ENCODE data around the gene MYEOV. TPM values are rescaled to one million over a fixed set of nuclear protein-coding genes. Genes with fewer than 3 reads are reported as not detected.

Gene MYEOV
- total and polyA plus RNA-seq, 2 donors (not counting 1 experiment from before 2014, with no cell fraction given): 0.72 TPM; not detected in 1

DNA sequence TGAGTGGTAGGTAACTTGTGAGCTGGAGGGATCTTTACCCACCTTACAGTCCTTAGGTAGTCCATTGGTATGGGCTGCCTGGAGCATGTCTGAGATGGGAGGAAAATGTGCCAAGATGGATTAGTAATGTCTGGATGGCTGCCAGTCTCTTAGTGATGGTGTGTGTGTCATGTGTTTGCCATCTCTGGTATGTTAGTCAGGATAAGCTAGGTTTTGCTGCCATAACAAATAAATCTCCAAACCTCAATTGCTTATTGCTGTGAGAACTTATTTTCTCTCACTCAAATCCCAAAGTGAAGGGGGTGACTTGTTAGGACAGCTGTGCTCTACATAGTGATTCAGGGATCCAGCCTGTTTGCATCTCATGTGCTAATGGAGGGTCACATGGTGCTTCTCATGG lies 40.9 kb upstream of the MYEOV start:
- H3K4me1 Mint-ChIP-seq: no peaks in the 10 kb centered on the region
- Histone ChIP-seq H3K36me3 (replicated peaks in 1 of 2; ENCODE audit: control extremely low read depth in 1 of 2, control insufficient read depth in 1 of 2, extremely low read depth in 1 of 2, insufficient read depth in 2 of 2, low read length in 1 of 2) (no peaks in the 10 kb centered on the region), H3K4me2 (replicated peaks; ENCODE audit: low read depth, low read length, poor library complexity, severe bottlenecking) (no peak overlapping the region), H3K9ac (ENCODE audit: low read length) (no peak overlapping the region), H4K20me1 (ENCODE audit: control insufficient read depth, insufficient read depth, low read length, poor library complexity, severe bottlenecking) (no peaks in the 10 kb centered on the region), H2AFZ (ENCODE audit: insufficient read depth, low read depth, low read length, poor library complexity, severe bottlenecking) (no peak overlapping the region), H3K27ac (ENCODE audit: low read length in 2 of 2) (no peak overlapping the region), H3K4me1 (ENCODE audit: control insufficient read depth in 2 of 2, insufficient read depth in 2 of 2, low read length in 2 of 2) (no peaks in the 10 kb centered on the region), H3K79me2 (ENCODE audit: control insufficient read depth, insufficient read depth, low read length) (no peaks in the 10 kb centered on the region), H3K9me3 (ENCODE audit: control extremely low read depth in 1 of 3, control insufficient read depth in 2 of 3, insufficient read depth in 1 of 3, low read length in 2 of 3) (peaks cover 0 to 13% (median 6%) of the 10 kb centered on the region in 3 donors), H3K4me3 (ENCODE audit: control extremely low read depth in 1 of 5, extremely low read depth in 1 of 5, insufficient read depth in 1 of 5, low read depth in 2 of 5, low read length in 4 of 5) (no peak overlapping the region), H3K27me3 (replicated peaks in 1 of 4; ENCODE audit: control extremely low read depth in 1 of 4, control insufficient read depth in 3 of 4, insufficient read depth in 4 of 4, low read length in 3 of 4) (no peaks in the 10 kb centered on the region)
- peaks cover 21% of the 10 kb centered on the region for H3K27me3 Mint-ChIP-seq
- no peak overlapping the region for H3K27ac Mint-ChIP-seq
- DNase-seq: no peak
- no peak for TF ChIP-seq EZH2 (IDR thresholded peaks at IDR 0.05; ENCODE audit: borderline replicate concordance, insufficient read depth, low read depth, low read length, poor library complexity, severe bottlenecking)
- TF ChIP-seq, protein P1, sequence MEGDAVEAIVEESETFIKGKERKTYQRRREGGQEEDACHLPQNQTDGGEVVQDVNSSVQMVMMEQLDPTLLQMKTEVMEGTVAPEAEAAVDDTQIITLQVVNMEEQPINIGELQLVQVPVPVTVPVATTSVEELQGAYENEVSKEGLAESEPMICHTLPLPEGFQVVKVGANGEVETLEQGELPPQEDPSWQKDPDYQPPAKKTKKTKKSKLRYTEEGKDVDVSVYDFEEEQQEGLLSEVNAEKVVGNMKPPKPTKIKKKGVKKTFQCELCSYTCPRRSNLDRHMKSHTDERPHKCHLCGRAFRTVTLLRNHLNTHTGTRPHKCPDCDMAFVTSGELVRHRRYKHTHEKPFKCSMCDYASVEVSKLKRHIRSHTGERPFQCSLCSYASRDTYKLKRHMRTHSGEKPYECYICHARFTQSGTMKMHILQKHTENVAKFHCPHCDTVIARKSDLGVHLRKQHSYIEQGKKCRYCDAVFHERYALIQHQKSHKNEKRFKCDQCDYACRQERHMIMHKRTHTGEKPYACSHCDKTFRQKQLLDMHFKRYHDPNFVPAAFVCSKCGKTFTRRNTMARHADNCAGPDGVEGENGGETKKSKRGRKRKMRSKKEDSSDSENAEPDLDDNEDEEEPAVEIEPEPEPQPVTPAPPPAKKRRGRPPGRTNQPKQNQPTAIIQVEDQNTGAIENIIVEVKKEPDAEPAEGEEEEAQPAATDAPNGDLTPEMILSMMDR (IDR thresholded peaks at IDR 0.05): no peak
- CTCF ChIA-PET: no interaction called here
- H3K4me3 Mint-ChIP-seq: no peak overlapping the region
- POLR2A ChIA-PET: no interaction called here
- intact Hi-C loops (cut with micrococcal nuclease): no loop called here
- ATAC-seq (ENCODE audit: low read depth): no peak
- no peaks in the 10 kb centered on the region for H3K9me3 Mint-ChIP-seq (ENCODE audit: insufficient read depth)

DNA sequence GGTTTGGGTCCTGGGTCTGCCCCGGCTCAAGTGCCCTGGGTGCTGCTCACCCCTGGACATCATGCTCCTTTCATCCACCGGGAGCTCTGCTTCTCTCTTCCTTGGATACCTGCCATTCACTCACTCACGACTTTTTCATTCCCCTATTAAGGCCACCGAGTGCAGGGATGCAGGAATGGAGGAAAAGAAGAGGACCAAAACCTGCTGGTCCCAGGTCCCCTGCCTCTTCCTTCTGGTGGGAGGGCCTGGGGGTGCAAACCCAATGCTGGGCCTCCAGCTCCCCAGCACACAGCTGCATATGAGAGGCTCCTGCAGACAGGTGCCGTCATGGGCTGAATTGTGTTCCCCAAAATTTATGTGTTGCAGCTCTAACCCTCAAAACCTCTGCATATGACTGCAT lies 36.8 kb upstream of the MYEOV start:
- H3K27me3 Mint-ChIP-seq: peaks cover 14% of the 10 kb centered on the region
- no peaks in the 10 kb centered on the region for H3K4me1 ChIP-seq (ENCODE audit: control insufficient read depth in 2 of 2, insufficient read depth in 2 of 2, low read length in 2 of 2)

More for the DNA sequence above, 36.8 kb upstream of the MYEOV start:
- ATAC-seq (ENCODE audit: low read depth) (no peak), DNase-seq (no peak)
- Histone ChIP-seq H4K20me1 (ENCODE audit: control insufficient read depth, insufficient read depth, low read length, poor library complexity, severe bottlenecking) (no peaks in the 10 kb centered on the region), H3K79me2 (ENCODE audit: control insufficient read depth, insufficient read depth, low read length) (no peaks in the 10 kb centered on the region), H3K9ac (ENCODE audit: low read length) (no peak overlapping the region), H3K4me2 (replicated peaks; ENCODE audit: low read depth, low read length, poor library complexity, severe bottlenecking) (no peak overlapping the region), H3K27ac (ENCODE audit: low read length in 2 of 2) (no peak overlapping the region), H3K9me3 (ENCODE audit: control extremely low read depth in 1 of 3, control insufficient read depth in 2 of 3, insufficient read depth in 1 of 3, low read length in 2 of 3) (peaks cover 0 to 17% (median 6%) of the 10 kb centered on the region in 3 donors), H3K36me3 (replicated peaks in 1 of 2; ENCODE audit: control extremely low read depth in 1 of 2, control insufficient read depth in 1 of 2, extremely low read depth in 1 of 2, insufficient read depth in 2 of 2, low read length in 1 of 2) (no peaks in the 10 kb centered on the region), H2AFZ (ENCODE audit: insufficient read depth, low read depth, low read length, poor library complexity, severe bottlenecking) (no peak overlapping the region), H3K27me3 (replicated peaks in 1 of 4; ENCODE audit: control extremely low read depth in 1 of 4, control insufficient read depth in 3 of 4, insufficient read depth in 4 of 4, low read length in 3 of 4) (no peaks in the 10 kb centered on the region), H3K4me3 (ENCODE audit: control extremely low read depth in 1 of 5, extremely low read depth in 1 of 5, insufficient read depth in 1 of 5, low read depth in 2 of 5, low read length in 4 of 5) (no peak overlapping the region)
- intact Hi-C loops (cut with micrococcal nuclease): no loop called here
- CTCF ChIA-PET: interaction anchor here (1.5 kb wide), 1 partner anchor 13 kb away, joined by 3 read pairs; no protein-coding TSS in a partner anchor
- POLR2A ChIA-PET: no interaction called here
- TF ChIP-seq EZH2 (IDR thresholded peaks at IDR 0.05; ENCODE audit: borderline replicate concordance, insufficient read depth, low read depth, low read length, poor library complexity, severe bottlenecking): no peak
- Mint-ChIP-seq H3K4me1 (no peaks in the 10 kb centered on the region), H3K27ac (no peak overlapping the region), H3K4me3 (no peak overlapping the region), H3K9me3 (ENCODE audit: insufficient read depth) (no peaks in the 10 kb centered on the region)
- 84% methylated on average over 3 of the region's 5 CpGs for WGBS (ENCODE audit: insufficient coverage)
